ENCODE data around the gene MAG.
A peak's percentile ranks its signal among the peaks of the same experiment; 100 is the strongest.

Gene MAG

GRCh38 chr19:35347171-35347929 lies 55.4 kb downstream of the MAG start, which contains the start of gene FFAR1:
Gene FFAR1 (plus strand): TSS chr19:35347902. CDS start chr19:35351552, 3,650 bp downstream.
- H3K27ac ChIP-seq (replicated peaks), result no peak within 1 kb of the TSS
- TF ChIP-seq CTCF (IDR thresholded peaks at IDR 0.05; ENCODE audit: insufficient read depth, low read length) (no peak), REST (IDR thresholded peaks at IDR 0.05; ENCODE audit: insufficient replicate concordance, low read depth) (no peak), SPI1 (IDR thresholded peaks at IDR 0.05; ENCODE audit: borderline replicate concordance, low read depth) (peak; percentile 84)
- H3K4me3 ChIP-seq (replicated peaks; ENCODE audit: insufficient read depth, low read length), result no peak within 1 kb of the TSS
- DNase-seq (ENCODE audit: low read depth in 1 of 2, low spot score in 1 of 2), result peak in 1 of 2 experiments; percentile 86
- peaks cover 5% of the 10 kb centered on the region for H3K27me3 ChIP-seq (ENCODE audit: insufficient read depth, poor library complexity, severe bottlenecking)

- H3K4me3 ChIP-seq (replicated peaks; ENCODE audit: insufficient read depth, low read length), result no peak overlapping the region
- no peak overlapping the region for H3K27ac ChIP-seq (replicated peaks)
- TF ChIP-seq GABPA (IDR thresholded peaks at IDR 0.05; ENCODE audit: low read depth) (no peak), POLR2AphosphoS5 (IDR thresholded peaks at IDR 0.05; ENCODE audit: low read depth) (no peak), SPI1 (IDR thresholded peaks at IDR 0.05; ENCODE audit: borderline replicate concordance, low read depth) (no peak)
- peaks cover 5% of the 10 kb centered on the region for H3K27me3 ChIP-seq (ENCODE audit: insufficient read depth, poor library complexity, severe bottlenecking)
- no peak for DNase-seq (ENCODE audit: low read depth in 1 of 2, low spot score in 1 of 2)
Observed at GRCh38 chr19:35347930-35348298, 56.0 kb downstream of the MAG start.

GRCh38 chr19:35348911-35349611 lies 57.1 kb downstream of the MAG start:
- no peak for DNase-seq (ENCODE audit: low read depth in 1 of 2, low spot score in 1 of 2)
- TF ChIP-seq POLR2AphosphoS5 (IDR thresholded peaks at IDR 0.05; ENCODE audit: low read depth) (no peak), SPI1 (IDR thresholded peaks at IDR 0.05; ENCODE audit: borderline replicate concordance, low read depth) (no peak), REST (IDR thresholded peaks at IDR 0.05; ENCODE audit: insufficient replicate concordance, low read depth) (no peak), GABPA (IDR thresholded peaks at IDR 0.05; ENCODE audit: low read depth) (no peak), CTCF (IDR thresholded peaks at IDR 0.05; ENCODE audit: insufficient read depth, low read length) (no peak)
- Histone ChIP-seq H3K27ac (replicated peaks) (no peak overlapping the region), H3K27me3 (ENCODE audit: insufficient read depth, poor library complexity, severe bottlenecking) (peaks cover 5% of the 10 kb centered on the region), H3K4me3 (replicated peaks; ENCODE audit: insufficient read depth, low read length) (no peak overlapping the region)

Data from HL-60 (cell line).